Stimulated activated naive CD8-positive, alpha-beta T cell treated with anti-CD3 and anti-CD28 coated beads, Interleukin-15, Interleukin-2, amounts not matched to agents 100 U/mL and 50 U/mL, for 24 hours (primary cell): ENCODE data around the gene MBD3L5.
"Not testable (repeated sequence)": the region's sequence is repeated elsewhere in the genome, so short reads cannot be mapped to it uniquely, and the experiment has no call there.

Experiments used
- ATAC-seq: fragments of 150-1000 bp; cut with Tn5 transposase; one replicate; pipeline ENCODE4 v1.10.0; 2021
- DNase-seq: peaks from one replicate; pipeline ENCODE4 v3.0.0; 2021

Gene MBD3L5

GRCh38 chr19:7052896-7053295 lies 22.5 kb downstream of the MBD3L5 start:
- ATAC-seq, DNase-seq: not testable (repeated sequence)

GRCh38 chr19:7054635-7055368 lies 24.4 kb downstream of the MBD3L5 start:
- not testable (repeated sequence) for ATAC-seq, DNase-seq

- not testable (repeated sequence) for DNase-seq, ATAC-seq
These were observed 25.3 kb downstream of the MBD3L5 start for GRCh38 chr19:7055679-7056078.

- DNase-seq, ATAC-seq: not testable (repeated sequence)
These were observed 26.0 kb downstream of the MBD3L5 start for GRCh38 chr19:7056371-7056770.

GRCh38 chr19:7058576-7058975 lies 28.2 kb downstream of the MBD3L5 start, which contains the start of gene MBD3L3:
TSS of gene MBD3L3 (minus strand) at chr19:7058676. CDS start at chr19:7058605, 71 bp downstream.
- DNase-seq, ATAC-seq: not testable (repeated sequence)

GRCh38 chr19:7059977-7060376 lies 29.6 kb downstream of the MBD3L5 start:
- DNase-seq, ATAC-seq: not testable (repeated sequence)

- DNase-seq (no peak), ATAC-seq (no peak)
These were observed 33.0 kb downstream of the MBD3L5 start for GRCh38 chr19:7063339-7063738.

GRCh38 chr19:7063764-7064418 lies 33.5 kb downstream of the MBD3L5 start:
- ATAC-seq = no peak
- DNase-seq = no peak

GRCh38 chr19:7067122-7067521 lies 36.7 kb downstream of the MBD3L5 start:
- DNase-seq, ATAC-seq: not testable (repeated sequence)

GRCh38 chr19:7067716-7068115 lies 37.3 kb downstream of the MBD3L5 start:
- ATAC-seq (no peak), DNase-seq (no peak)

GRCh38 chr19:7068599-7068998 lies 38.2 kb downstream of the MBD3L5 start:
- ATAC-seq (no peak), DNase-seq (no peak)

- peak; percentile 99 for DNase-seq
- peak; percentile 95 for ATAC-seq
These were observed 38.9 kb downstream of the MBD3L5 start, which contains the start of gene ZNF557 for GRCh38 chr19:7069042-7069903. TSS of gene ZNF557 (plus strand) at chr19:7069703. CDS start at chr19:7075075, 5,372 bp downstream.

- DNase-seq = no peak
These were observed 39.5 kb downstream of the MBD3L5 start for GRCh38 chr19:7069904-7070226.

GRCh38 chr19:7072541-7072940 lies 42.2 kb downstream of the MBD3L5 start:
- DNase-seq (no peak), ATAC-seq (no peak)

More at GRCh38 chr19:7069904-7070226, 39.5 kb downstream of the MBD3L5 start:
- ATAC-seq = peak; percentile 24

- ATAC-seq = no peak
- no peak for DNase-seq
These were observed 44.4 kb downstream of the MBD3L5 start for GRCh38 chr19:7074705-7075282.

GRCh38 chr19:7076151-7076550 lies 45.8 kb downstream of the MBD3L5 start:
- DNase-seq = no peak
- no peak for ATAC-seq

GRCh38 chr19:7078008-7078407 lies 47.6 kb downstream of the MBD3L5 start:
- ATAC-seq (no peak), DNase-seq (no peak)
